ENCODE measurements around the gene BTBD9. TPM values are rescaled to one million over a fixed set of nuclear protein-coding genes. Genes with fewer than 3 reads are reported as not detected.

The BTBD9 gene
- total RNA-seq, 6 experiments from 2014 or later, result 11.0 to 12.7 (median 12.5) TPM

DNA sequence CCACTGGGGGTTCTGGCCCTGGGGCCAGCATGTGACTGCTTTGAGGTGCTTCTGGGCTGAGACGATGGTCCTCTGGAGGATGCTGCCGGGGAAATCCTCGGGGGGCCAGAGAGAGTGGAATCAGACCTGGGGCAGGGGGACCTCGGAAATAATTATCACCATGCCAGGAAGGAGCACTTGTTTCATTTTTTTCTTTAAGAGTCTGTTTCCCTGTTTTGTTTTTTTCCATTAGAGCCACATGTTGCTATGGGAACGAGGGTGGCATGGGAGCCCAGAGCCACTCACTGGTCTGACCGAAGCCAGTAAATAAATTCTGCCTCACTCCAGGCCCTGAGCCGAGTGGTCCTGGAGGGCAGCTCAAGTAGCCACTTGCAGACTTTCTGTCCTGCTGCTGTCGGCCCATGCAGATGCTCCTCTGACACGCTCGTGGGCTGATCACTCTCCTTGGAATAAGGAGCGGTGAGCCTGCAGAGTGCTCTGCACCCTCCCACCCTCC, 455.1 kb downstream of the BTBD9 start:
- DNase-seq, result no peak
- TF ChIP-seq, protein P1, sequence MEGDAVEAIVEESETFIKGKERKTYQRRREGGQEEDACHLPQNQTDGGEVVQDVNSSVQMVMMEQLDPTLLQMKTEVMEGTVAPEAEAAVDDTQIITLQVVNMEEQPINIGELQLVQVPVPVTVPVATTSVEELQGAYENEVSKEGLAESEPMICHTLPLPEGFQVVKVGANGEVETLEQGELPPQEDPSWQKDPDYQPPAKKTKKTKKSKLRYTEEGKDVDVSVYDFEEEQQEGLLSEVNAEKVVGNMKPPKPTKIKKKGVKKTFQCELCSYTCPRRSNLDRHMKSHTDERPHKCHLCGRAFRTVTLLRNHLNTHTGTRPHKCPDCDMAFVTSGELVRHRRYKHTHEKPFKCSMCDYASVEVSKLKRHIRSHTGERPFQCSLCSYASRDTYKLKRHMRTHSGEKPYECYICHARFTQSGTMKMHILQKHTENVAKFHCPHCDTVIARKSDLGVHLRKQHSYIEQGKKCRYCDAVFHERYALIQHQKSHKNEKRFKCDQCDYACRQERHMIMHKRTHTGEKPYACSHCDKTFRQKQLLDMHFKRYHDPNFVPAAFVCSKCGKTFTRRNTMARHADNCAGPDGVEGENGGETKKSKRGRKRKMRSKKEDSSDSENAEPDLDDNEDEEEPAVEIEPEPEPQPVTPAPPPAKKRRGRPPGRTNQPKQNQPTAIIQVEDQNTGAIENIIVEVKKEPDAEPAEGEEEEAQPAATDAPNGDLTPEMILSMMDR (IDR thresholded peaks at IDR 0.05), result no peak
- no peaks in the 10 kb centered on the region for H3K4me1 Mint-ChIP-seq (ENCODE audit: low read depth)
- H3K9me3 Mint-ChIP-seq, result no peaks in the 10 kb centered on the region
- 0 out of 2 replicates have a peak, but pooled peaks cover 5% of the 10 kb centered on the region for H3K36me3 Mint-ChIP-seq (ENCODE audit: low read depth)
- no peak overlapping the region for H3K27ac Mint-ChIP-seq
- H3K27me3 Mint-ChIP-seq (ENCODE audit: insufficient read depth), result no peaks in the 10 kb centered on the region; the same call in 1 of the 2 replicates
- H3K4me3 Mint-ChIP-seq, result no peak overlapping the region

DNA sequence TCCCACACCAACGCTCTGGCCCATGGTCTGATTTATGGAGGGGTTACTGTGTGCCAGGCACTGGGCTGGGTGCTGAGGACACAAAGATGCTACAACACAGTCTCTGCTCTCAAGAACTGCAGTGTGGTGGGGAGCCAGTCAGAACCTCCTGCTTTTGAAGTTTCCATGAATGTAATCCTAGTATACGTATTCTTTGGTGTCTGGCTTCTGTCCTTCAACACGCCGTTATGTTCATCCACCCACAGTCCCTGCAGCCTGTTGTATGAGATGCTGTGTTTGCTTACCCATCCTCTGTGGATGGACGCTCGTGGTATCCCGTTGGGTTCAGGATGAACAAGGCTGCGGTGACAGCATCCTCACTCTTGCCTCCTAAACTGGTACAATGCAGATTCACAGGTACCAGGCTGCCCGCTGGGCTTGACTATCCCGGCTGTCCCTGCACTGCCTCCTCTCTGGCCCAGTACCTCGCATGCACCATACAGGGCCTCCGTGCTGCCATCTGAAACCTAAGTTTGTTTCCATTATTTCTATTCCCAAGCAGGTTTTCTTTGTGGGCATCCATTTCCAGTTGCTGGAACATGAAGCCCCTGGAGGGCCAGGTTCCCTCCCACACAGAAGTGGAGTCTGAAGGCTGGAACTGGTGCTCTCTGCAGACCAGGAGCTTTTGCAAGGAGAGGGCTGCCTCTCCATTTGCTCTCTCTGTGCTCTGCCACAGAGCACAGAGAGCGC, 455.7 kb downstream of the BTBD9 start:
- DNase-seq, result no peak
- Mint-ChIP-seq H3K36me3 (ENCODE audit: low read depth) (0 out of 2 replicates have a peak, but pooled peaks cover 5% of the 10 kb centered on the region), H3K4me1 (ENCODE audit: low read depth) (no peaks in the 10 kb centered on the region), H3K27ac (no peak overlapping the region), H3K9me3 (no peaks in the 10 kb centered on the region), H3K27me3 (ENCODE audit: insufficient read depth) (no peaks in the 10 kb centered on the region; the same call in 1 of the 2 replicates), H3K4me3 (no peak overlapping the region)
- TF ChIP-seq, protein P1 (IDR thresholded peaks at IDR 0.05), result no peak

DNA sequence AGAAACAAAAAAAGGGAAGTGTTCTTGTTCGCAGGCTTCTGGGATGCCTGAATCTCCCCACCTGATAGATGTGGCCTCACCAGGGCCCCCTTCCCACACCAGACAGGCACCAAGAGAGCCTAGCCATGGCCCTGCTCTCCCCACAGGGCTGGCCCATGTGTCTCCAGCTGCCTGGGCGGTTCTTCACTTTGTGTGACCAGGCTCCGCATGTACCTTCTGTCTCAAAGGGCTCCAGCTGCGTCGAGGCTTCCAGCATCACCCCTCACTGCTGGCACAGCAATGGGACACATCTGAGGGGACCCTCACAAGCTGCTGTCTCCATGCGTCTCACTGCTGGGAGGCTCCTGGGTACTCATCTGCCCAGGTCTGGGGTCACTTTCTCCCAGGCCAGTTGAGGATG, 457.3 kb downstream of the BTBD9 start:
- H3K36me3 Mint-ChIP-seq (ENCODE audit: low read depth), result 0 out of 2 replicates have a peak, but pooled peaks cover 4% of the 10 kb centered on the region
- H3K4me1 Mint-ChIP-seq (ENCODE audit: low read depth), result no peaks in the 10 kb centered on the region
- no peaks in the 10 kb centered on the region for H3K9me3 Mint-ChIP-seq
- no peak overlapping the region for H3K27ac Mint-ChIP-seq
- H3K4me3 Mint-ChIP-seq, result no peak overlapping the region
- TF ChIP-seq, protein P1 (IDR thresholded peaks at IDR 0.05), result no peak
- no peak for DNase-seq
- H3K27me3 Mint-ChIP-seq (ENCODE audit: insufficient read depth), result peaks cover 3% of the 10 kb centered on the region; the same call in 1 of the 2 replicates

DNA sequence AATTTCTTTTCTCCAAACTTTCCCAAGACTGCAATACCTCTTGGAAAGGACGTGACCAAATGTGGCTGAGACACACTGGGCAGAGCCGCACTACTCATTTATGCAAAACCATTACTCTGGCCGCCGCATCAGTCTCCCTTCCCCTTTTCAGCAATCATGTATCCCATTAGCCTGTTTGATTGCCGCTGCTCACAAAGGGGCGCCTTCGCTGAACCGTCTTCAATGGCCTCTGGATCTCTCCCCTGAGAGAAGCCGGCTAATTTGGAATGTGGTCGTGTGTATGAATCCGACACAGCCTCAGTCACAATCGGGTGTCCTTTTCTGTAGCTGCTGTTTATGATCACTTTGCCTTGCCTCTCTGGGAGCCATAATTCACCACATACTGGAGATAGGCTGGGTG, 459.1 kb downstream of the BTBD9 start:
- no peak overlapping the region for H3K27ac Mint-ChIP-seq
- no peak for DNase-seq
- H3K4me1 Mint-ChIP-seq (ENCODE audit: low read depth), result no peaks in the 10 kb centered on the region
- H3K4me3 Mint-ChIP-seq, result no peak overlapping the region
- H3K27me3 Mint-ChIP-seq (ENCODE audit: insufficient read depth), result peaks cover 3% of the 10 kb centered on the region; the same call in 1 of the 2 replicates
- TF ChIP-seq, protein P1 (IDR thresholded peaks at IDR 0.05), result no peak
- H3K36me3 Mint-ChIP-seq (ENCODE audit: low read depth), result no peaks in the 10 kb centered on the region
- no peaks in the 10 kb centered on the region for H3K9me3 Mint-ChIP-seq

DNA sequence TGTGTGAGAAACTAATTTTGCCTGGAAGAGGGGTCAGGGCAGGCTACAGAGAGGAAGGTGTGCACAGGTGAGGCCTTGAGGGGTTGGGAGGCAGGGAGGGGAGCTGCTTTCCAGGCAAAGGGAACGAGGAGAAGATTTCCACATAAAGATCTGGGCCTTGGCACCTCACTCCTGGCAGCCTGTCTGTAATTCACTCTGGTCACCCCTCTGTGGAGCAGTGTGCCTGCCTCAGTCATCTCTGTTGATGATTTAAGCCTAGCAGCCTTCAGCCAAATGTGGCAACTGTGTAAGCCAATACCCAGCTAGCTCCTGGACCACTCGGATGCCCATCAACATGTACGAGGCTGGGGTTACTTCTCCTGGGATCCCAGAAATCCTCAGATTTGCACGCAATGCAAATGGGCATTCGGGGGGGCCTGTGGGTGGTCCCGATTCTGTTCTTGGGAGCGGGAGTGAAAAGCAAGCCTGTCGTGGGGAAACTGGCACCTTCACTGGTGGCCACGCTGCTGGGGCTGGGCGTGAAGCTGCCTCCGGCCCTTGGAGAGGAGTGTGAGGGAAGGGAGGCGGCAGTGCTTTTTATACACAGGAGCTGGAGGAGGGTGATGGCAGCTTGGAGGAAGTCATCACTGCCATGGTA, 459.8 kb downstream of the BTBD9 start:
- no peak overlapping the region for H3K27ac Mint-ChIP-seq
- no peak overlapping the region for H3K4me3 Mint-ChIP-seq
- no peaks in the 10 kb centered on the region for H3K4me1 Mint-ChIP-seq (ENCODE audit: low read depth)
- TF ChIP-seq, protein P1 (IDR thresholded peaks at IDR 0.05), result no peak
- peaks cover 3% of the 10 kb centered on the region; the same call in 1 of the 2 replicates for H3K27me3 Mint-ChIP-seq (ENCODE audit: insufficient read depth)
- DNase-seq, result no peak
- no peaks in the 10 kb centered on the region for H3K9me3 Mint-ChIP-seq
- H3K36me3 Mint-ChIP-seq (ENCODE audit: low read depth), result no peaks in the 10 kb centered on the region
